ENCODE data around the gene MFSD12.
"Not testable (repeated sequence)": the region's sequence is repeated elsewhere in the genome, so short reads cannot be mapped to it uniquely, and the experiment has no call there.

MFSD12 gene

DNA sequence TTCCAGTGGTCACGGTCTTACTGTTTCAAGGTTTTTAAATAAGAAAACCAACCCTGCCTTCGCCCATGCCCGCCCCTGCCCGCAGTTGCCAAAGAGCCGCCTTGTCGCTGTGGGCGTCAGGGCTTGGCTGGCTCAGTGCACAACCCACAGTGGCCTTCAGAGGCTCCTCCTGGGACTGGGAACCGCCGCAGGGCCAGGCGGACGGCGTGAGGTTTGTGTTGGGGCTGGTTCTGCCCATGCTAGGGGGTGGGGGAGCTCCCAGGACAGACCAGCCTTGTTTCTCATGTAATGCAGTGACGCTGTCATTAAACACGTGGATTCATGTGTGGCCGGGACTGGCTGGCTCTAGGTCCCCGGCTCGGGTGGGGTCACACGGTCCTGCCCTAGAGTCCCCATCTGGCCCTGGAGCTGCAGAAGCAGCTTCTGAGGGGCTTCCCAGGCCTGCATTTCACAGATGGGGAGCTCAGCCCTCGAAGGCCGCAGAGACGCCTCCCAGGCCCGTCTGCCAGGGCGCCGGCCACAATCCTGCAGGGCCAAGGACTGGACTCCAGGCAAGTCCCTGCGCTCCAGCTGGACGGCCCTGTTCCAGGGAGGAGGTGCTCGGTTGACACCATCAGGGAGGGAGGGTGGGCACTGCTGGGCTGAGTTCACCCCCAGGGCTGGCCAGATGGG, 20.8 kb downstream of the MFSD12 start:
- DNase-seq, result no peak

DNA sequence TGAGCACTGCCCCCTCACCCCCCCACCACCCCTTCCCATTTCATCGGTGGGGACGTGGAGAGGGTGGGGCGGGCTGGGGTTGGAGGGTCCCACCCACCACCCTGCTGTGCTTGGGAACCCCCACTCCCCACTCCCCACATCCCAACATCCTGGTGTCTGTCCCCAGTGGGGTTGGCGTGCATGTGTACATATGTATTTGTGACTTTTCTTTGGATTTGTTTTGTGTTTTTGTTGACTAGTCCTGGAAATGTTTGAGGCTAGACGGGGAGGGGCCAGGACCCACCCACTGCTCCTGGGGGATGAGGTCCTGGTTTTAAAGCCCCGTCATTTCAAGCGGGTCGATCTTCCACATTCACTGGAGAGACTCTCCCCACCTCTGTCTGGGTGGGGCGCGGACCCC, 21.4 kb downstream of the MFSD12 start:
- no peak for DNase-seq

DNA sequence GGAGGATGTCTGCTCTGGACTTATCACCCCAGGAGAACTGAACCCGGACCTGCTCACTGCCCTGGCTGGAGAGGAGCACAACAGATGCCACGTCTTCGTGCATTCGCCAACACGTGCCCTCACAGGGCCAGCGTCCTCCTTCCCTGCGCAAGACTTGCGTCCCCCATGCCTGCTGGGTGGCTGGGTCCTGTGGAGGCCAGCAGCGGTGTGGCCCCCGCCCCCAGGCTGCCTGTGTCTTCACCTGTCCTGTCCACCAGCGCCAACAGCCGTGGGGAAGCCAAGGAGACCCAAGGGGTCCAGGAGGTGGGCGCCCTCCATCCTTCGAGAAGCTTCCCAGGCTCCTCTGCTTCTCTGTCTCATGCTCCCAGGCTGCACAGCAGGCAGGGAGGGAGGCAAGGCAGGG, 21.8 kb downstream of the MFSD12 start:
- DNase-seq, result no peak

DNA sequence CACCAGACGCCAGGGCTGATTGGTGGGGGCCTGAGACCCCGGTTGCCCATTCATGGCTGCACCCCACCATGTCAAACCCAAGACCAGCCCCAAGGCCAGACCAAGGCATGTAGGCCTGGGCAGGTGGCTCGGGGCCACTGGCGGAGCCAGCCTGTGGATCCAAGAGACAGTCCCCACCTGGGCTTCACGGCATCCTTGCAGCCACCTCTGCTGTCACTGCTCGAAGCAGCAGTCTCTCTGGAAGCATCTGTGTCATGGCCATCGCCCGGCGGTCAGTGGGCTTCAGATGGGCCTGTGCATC, 22.2 kb downstream of the MFSD12 start:
- DNase-seq, result no peak

DNA sequence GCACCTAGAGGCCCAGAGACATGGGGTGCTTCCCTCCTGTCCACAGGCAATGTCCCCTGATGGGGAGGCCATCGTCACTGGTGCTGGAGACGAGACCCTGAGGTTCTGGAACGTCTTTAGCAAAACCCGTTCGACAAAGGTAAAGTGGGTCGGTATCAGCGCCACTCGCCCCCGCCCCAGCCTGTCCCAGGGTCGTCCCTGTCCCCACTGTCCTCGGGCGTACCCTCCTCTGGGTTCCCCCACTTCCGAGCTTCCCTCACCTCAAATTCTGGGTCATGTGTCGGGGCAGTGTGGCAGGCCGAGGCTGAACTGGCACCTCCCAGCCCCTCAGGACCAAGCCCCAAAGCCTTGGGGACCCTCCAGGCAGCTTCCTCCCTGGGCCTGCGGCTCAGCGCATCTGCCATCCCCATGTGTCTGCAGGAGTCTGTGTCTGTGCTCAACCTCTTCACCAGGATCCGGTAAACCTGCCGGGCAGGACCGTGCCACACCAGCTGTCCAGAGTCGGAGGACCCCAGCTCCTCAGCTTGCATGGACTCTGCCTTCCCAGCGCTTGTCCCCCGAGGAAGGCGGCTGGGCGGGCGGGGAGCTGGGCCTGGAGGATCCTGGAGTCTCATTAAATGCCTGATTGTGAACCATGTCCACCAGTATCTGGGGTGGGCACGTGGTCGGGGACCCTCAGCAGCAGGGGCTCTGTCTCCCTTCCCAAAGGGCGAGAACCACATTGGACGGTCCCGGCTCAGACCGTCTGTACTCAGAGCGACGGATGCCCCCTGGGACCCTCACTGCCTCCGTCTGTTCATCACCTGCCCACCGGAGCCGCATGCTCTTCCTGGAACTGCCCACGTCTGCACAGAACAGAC, 22.8 kb downstream of the MFSD12 start:
- DNase-seq, result no peak

DNA sequence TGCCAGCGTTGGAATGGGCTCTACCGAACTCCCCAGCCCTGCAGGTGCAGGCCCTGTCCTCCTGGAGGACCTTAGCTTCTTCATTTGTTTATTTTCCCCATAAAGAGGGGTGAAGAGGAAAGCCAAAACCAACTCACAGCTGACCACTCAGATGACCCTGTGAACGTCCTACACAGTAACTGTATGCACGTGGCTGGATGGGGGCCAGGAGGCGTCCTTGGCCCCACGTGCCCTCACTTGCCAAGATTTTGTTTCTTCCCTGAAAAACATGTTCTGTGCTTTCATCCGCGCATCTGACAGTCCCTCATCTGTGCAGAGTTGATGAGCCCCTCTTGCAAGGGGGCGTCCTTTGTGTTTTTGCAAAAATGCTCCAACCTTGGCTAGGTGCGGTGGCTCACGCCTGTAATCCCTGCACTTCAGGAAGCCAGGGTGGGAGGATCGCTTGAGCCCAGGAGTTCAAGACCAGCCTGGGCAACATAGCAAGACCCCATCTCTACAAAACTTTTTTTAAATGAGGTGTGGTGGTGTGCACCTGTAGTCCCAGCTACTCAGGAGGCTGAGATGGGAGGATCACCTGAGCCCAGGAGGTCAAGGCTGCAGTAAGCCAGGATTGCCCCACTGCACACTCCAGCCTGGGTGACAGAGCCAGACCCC, 23.7 kb downstream of the MFSD12 start:
- DNase-seq, result no peak

DNA sequence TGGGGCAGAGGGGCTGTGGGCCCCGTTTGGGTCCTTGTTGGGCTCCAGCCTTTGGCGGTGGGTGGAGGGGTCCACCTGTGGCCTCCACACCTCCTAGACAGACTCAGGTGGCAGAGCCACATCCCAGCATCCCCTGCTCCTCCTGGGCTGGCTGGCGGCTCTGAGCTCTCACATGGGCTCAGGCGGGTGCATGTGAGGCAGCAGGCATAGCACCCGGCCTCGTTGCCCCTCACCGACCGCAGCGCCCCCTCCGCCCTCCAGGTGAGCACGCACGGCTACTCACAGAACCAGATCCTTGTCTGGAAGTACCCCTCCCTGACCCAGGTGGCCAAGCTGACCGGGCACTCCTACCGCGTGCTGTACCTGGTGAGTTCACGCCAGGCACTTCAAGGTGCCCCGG, 24.4 kb downstream of the MFSD12 start:
- no peak for DNase-seq

DNA sequence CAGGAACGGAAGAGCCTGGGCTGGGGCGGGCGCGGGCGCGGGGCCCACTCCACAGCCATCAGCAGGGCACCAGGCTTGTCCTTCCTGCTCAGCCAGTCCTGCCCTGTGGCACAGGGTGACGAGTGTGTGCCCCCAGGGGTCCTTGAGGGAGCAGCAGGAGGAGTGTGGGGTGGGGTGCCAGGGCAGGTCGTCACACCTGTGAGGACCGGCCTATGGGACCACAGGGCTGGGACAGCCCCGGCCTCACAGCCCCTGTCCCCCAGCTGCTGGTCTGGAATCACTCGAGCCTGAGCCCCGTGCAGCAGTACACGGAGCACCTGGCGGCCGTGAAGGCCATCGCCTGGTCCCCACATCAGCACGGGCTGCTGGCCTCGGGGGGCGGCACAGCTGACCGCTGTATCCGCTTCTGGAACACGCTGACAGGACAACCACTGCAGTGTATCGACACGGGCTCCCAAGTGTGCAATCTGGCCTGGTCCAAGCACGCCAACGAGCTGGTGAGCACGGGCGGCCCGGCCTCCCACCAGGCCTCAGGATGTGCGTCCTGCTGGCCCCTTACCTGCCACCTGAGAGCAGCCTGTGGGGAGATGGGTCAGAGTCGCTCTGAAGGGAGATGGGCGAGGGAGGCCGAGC, 25.1 kb downstream of the MFSD12 start:
- no peak for DNase-seq

DNA sequence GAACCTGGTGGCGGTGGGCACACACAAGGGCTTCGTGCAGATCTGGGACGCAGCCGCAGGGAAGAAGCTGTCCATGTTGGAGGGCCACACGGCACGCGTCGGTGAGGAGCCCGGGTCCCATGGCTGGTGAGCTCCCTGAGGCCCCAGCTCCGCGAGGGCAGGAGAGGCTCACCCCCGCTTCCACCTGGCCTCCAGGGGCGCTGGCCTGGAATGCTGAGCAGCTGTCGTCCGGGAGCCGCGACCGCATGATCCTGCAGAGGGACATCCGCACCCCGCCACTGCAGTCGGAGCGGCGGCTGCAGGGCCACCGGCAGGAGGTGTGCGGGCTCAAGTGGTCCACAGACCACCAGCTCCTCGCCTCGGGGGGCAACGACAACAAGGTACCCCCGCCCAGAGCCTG, 25.7 kb downstream of the MFSD12 start:
- no peak for DNase-seq

DNA sequence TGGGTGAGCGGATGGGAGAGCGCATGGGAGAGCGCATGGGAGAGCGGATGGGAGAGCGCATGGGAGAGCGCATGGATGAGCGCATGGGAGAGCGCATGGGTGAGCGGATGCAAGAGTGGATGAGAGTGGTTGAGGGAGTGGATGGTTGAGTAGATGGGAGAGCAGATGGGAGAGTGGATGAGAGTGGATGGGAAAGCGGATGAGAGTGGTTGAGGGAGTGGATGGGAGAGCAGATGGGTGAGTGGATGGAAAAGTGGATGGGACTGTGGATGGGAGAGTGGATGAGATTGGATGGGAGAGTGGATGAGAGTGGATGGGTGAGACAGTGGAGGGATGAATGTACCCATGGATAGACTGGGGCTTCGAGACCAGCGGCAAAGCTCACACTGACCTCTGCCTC, 27.0 kb downstream of the MFSD12 start:
- no peak for DNase-seq

DNA sequence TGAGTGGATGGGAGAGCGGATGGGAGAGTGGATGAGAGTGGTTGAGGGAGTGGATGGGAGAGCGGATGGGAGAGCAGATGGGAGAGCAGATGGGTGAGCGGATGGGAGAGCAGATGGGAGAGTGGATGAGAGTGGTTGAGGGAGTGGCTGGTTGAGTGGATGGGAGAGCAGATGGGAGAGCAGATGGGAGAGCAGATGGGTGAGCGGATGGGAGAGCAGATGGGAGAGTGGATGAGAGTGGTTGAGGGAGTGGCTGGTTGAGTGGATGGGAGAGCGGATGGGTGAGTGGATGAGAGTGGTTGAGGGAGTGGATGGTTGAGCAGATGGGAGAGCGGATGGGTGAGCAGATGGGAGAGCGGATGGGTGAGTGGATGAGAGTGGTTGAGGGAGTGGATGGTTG, 28.1 kb downstream of the MFSD12 start:
- not testable (repeated sequence) for DNase-seq

DNA sequence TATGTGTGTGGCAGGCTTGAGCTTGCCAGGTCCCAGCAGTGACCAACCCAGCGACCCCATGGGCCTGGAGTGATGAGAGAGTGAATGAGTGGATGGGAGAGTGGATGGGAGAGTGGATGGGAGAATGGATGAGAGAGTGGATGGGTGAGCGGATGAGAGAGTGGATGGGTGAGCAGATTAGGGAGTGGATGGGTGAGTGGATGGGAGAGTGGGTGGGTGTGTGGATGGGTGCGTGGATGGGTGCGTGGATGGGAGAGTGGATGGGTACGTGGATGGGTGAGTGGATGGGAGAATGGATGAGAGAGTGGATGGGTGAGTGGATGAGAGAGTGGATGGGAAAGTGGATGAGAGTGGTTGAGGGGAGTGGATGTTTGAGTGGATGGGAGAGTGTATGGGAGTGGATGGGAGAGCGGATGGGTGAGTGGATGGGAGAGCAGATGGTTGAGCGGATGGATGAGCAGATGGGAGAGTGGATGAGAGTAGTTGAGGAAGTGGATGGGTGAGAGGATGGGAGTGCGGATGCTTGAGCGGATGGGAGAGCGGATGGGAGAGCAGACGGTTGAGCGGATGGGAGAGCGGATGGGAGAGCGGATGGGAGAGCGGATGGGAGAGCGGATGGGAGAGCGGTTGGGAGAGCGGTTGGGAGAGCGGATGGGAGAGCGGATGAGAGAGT, 28.7 kb downstream of the MFSD12 start:
- DNase-seq, result no peak

DNA sequence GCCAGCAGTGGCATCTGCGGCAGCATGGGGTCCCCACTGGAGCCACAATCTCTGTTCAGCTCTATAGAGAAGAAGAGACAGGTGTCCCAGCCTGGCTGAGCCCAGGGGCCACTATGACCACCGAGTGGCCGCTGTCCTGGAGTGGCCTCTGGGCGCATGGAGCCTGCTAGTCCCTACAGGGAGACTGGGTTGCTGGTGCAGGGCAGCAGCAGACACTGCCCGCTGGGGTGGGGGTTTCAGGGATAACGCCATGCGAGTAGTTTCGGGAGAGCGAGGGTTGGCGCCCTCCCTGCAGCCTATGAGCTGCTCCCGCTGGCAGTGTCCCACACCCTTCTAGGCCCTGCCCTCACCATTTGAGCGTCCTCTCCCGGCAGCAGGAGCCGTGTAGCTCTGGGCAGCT, 29.3 kb downstream of the MFSD12 start:
- DNase-seq, result no peak

DNA sequence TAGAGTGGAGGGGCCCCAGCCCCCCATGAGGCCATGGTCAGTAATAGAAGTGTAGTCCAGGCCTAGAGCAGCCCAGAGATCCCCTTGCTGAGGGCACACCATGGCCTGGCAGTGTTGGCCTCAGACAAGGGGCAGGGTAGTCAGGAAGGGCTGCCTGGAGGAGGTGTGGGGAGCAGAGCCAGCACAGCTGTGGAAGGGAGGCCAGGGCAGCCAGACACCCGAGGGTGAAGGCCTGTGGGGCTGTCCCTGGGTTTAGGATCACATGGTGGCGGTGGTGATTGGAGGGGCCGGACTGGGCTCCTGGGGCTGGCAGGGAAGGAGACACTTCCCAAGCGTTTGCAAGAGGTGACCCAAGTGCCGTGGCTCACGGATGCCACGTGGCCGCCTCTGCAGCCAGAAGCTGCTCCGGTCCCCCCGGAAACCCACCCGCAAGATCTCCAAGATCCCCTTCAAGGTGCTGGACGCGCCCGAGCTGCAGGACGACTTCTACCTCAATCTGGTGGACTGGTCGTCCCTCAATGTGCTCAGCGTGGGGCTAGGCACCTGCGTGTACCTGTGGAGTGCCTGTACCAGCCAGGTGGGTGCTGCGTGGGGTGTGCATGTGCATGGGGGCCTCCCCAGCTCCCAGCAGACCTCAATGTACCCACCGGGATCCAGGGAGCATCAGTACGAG, 30.0 kb downstream of the MFSD12 start:
- DNase-seq, result no peak

DNA sequence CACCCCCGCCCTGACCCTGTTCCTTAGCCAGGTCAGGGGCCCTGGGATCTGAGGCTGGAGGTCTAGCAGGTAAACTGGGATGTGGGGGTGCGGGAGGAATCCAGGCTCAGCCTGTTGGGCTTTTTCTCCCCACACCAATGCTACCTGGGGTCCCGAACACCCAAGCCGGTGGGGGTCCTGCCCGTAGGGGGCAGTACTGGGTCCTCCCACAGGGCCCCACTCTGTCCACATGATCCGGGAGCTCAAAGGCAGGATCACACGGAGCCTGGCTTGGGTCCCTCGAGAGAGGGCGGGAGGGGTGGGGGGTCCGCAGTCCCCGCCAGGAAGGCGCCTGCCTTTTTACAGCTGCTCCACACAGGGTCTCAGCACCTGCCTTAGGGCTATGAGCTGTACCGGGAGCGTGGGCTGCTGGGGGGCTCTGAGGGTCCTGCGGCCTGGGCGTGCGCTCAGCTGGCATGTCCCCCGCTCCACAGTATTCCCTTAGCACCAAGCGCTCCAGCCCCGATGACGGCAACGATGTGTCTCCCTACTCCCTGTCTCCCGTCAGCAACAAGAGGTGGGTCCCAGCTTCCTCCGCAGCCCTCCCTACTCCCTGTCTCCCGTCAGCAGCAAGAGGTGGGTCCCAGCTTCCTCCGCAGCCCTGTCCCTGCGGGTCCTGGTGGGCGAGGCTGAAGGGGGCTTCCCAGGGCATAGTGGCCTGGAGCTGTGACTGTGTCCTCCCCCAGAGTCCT, 30.7 kb downstream of the MFSD12 start:
- DNase-seq, result no peak

DNA sequence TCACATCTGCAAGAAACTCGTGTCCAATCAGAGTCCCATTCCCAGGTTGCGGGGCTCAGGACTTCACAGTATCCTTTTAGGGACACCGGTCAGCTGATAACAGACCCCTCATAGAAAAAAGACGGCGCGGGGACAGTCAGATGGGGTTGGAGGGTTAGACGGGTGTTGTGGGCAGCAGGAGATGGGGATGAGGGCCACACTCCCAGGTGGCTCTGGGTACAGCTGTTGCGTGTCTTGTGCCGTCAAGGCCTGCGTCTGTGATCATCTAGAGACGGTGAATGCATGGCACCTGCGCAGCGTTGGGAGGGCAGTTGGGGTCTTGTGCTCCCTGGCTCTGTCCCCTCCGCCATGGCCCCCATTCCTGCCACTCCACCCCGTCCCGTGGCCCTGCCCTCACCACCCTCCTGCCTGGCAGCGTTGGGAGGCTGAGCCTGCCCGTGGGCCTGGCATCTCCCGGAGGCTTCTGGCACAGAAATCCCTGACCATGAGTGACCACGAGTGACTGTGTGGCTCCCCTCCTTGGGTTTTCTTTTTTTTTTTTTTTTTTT, 32.4 kb downstream of the MFSD12 start:
- DNase-seq, result no peak

DNA sequence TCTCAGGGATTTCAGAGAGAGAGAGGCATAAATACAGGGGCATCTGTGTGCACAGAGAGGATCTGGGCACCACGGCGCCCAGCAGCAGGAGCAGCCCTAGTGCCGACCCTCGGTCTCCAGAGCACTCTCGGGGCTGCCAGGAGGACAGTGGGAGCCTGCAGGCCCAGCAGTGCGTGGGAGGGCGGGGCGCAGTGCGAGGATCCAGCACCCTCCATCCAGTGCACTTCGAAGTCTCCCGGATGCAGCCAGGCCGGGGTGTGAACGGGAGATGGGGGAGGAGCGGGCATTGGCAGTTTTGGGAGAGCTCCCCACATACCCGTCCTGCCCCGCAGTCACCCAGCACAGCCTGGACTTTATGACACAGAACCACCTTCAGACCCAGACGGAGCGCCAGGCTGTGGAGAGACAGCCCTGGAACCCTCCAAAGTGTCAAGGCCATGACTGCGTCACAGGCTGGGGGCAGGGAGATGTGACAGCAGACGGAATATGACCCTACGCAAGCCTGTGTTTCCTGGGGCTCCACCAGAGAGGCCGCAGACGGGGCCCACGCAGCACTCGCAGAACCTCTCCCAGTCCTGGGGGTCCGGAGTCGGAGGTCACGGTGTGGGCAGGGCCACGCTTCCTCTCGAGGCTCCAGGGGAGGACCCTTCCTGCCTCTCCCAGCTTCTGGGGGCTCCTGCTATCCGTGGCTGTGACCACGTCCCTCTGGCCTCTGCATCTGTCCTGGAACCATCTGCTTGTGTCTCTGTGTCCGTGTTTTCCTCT, 33.1 kb downstream of the MFSD12 start:
- DNase-seq, result no peak

DNA sequence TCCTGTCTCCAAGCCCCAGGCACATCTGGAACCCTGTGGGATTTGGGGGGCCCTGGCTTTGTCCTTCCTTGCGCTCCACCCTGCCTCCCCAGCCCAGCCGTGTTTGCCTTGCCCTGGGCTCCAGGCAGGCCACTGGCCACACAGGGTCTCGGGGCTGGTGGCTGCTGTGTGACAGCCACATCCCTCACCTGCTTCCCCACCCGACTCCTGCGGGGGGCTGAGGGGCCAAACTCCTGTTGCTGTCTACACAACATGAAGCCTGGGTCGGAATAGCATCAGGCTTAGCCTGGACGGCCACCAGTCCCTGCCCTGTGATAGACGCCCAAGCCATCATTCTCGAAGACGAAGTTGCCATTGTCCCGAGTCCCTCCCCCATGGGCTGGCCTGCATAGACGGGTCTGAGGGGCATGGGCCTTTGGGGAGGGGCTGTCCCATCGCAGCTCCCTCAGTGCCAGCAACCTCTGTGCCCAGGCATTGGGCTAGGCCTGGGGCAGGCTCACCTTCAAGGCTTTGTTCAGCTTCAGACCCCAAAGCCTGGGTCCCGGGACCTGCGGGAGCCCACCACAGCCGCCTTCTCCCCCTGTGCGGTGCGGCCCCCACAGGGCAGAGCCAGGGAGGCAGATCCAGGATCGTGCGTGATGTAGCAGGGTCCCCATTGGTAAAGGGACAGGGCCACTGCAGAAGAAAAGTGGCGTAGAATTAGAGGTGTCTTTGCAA, 33.9 kb downstream of the MFSD12 start:
- DNase-seq, result no peak

DNA sequence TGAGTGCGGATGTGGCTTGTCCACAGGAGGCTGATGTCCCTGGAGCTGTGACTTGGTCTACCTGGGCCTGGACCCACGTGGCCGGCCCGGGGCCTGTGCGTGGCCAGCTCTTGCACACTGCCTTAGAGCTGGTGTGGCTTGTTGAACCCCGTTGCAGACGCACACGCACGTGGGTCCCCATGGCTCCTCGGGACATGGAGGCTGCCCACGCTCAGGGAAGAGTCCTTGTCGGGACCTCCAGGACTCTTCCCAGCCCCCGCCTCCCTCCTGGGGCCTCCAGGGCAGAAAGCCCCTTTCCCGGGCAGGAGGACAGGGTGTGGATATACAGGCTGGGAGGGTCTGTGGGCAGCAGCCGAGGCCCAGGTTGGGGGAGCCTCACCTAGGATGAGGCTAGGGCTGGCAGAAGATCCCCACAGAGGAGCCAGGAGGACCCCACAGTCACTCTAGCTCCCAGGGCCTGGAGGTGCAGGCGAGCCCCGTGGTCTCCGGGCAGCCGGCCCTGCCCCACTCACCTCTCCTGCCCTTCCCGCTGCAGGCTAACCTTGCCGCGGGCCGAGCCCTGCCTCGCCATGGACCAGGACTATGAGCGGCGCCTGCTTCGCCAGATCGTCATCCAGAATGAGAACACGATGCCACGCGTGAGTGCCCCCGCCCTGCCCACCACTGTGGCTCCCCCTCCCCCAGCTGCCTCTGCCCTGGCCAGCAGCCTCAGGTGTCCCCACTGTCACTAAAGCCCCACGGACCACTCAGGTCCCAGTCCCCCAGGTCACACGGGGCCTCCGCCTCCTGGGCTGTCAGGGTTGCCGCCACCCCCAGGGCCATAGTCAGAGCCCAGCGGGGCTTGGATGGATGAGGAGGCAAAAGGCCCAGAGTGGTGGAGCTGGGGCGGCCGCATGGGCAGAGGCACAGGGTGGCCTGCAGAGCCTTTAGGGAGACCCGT, 34.7 kb downstream of the MFSD12 start:
- no peak for DNase-seq

Measured in NCI-H526 (cell line).